Gastrocnemius medialis (tissue), 4 donors: ENCODE data around the gene KRT12. TPM values are rescaled to one million over a fixed set of nuclear protein-coding genes. Genes with fewer than 3 reads are reported as not detected.
"Not testable (repeated sequence)": the region's sequence is repeated elsewhere in the genome, so short reads cannot be mapped to it uniquely, and the experiment has no call there.

Experiments
- ATAC-seq, 2 donors: fragments of 150-250 bp; one replicate each; pipeline ENCODE4 v1.9.1; 2016
- DNase-seq, 2 donors: peaks; one replicate each; pipeline ENCODE4 v3.0.0-alpha.2; 2019
- H3K27ac ChIP-seq, 4 donors: fragments of 200-600 bp; sonication (generic); 1 replicate in 1 of 4; 2 replicates in 3 of 4; pipeline ENCODE4 v1.5.1; 2016 to 2018; ENCODE audit warnings: mild to moderate bottlenecking in 2 of 4, moderate library complexity in 1 of 4
- H3K27me3 ChIP-seq, 3 donors: fragments of 200-600 bp; sonication (generic) in 2 of 3; 1 replicate in 1 of 3; 2 replicates in 2 of 3; pipeline versions ENCODE4 v1.5.1 to v1.6.0; 2016 to 2019; ENCODE audit warnings: mild to moderate bottlenecking in 1 of 3, moderate library complexity in 1 of 3
- H3K36me3 ChIP-seq, 2 donors: fragments of 200-600 bp; sonication (generic) in 1 of 2; one replicate each; pipeline ENCODE4 v1.5.1; 2017 to 2018
- H3K4me1 ChIP-seq, 2 donors: fragments of 200-600 bp; sonication (generic) in 1 of 2; one replicate each; pipeline ENCODE4 v1.5.1; 2016 to 2017; ENCODE audit warnings: mild to moderate bottlenecking in 2 of 2
- H3K4me3 ChIP-seq, 4 donors: fragments of 200-600 bp; sonication (generic) in 3 of 4; 1 replicate in 1 of 4; 2 replicates in 3 of 4; pipeline ENCODE4 v1.5.1; 2016 to 2019; ENCODE audit warnings: mild to moderate bottlenecking in 2 of 4
- H3K9me3 ChIP-seq, 3 donors: fragments of 200-600 bp; sonication (generic) in 2 of 3; 1 replicate in 1 of 3; 2 replicates in 2 of 3; pipeline ENCODE4 v1.5.1; 2016 to 2019
- CTCF ChIP-seq, 5 experiments: fragments of 450-650 bp in 3 of 5; fragments of 200-600 bp in 2 of 5; sonication (generic) in 2 of 5; IDR thresholded peaks in 4 of 5; conservative IDR thresholded peaks in 1 of 5; 1 replicate in 4 of 5; 2 replicates in 1 of 5; pipeline ENCODE4 v1.5.1; 2016 to 2019; ENCODE audit warnings: antibody characterized with exemption in 5 of 5, mild to moderate bottlenecking in 3 of 5, moderate library complexity in 3 of 5
- POLR2A ChIP-seq, 2 donors: fragments of 450-650 bp; IDR thresholded peaks; one replicate each; pipeline ENCODE4 v1.6.1; 2017; ENCODE audit warnings: antibody characterized with exemption in 2 of 2, mild to moderate bottlenecking in 2 of 2, moderate library complexity in 2 of 2
- in situ Hi-C, 4 donors: fragments of 200-750 bp; cut with MboI; loops; one replicate each; pipeline versions ENCODE4 v1.15.0 to v1.8.0; 2017; ENCODE audit warnings: low sequenced_read_pairs in 4 of 4
- intact Hi-C: fragments of 100-400 bp; cut with DNase I; formaldehyde crosslinking; loops from one replicate; pipeline ENCODE4 v1.15.1; 2023; ENCODE audit warnings: low total_unique reads
- total RNA-seq, 4 donors: library from RNA; depleted of rRNA; stranded (reverse); fragments of >200 nt; gene quantifications; one replicate each; pipeline versions ENCODE4 v1.1.0 to v1.2.3, GENCODE V29; 2016

The KRT12 gene
- total RNA-seq, 4 donors from 2014 or later = not detected

GRCh38 chr17:40817103-40817682 is 49.8 kb downstream of the KRT12 start:
- intact Hi-C loops = loop anchor here (5.0 to 10.0 kb wide), 3 partner anchors 172 to 870 kb away; partner anchors contain the start of genes EIF1 and SMARCE1
- H3K36me3 ChIP-seq = peaks cover 0 to 17% of the 10 kb centered on the region in 2 donors
- ATAC-seq = no peak
- no peak overlapping the region for H3K4me3 ChIP-seq
- H3K9me3 ChIP-seq = no peaks in the 10 kb centered on the region
- H3K27me3 ChIP-seq = peaks cover 0 to 7% (median 0%) of the 10 kb centered on the region in 3 donors
- no peak overlapping the region for H3K27ac ChIP-seq
- in situ Hi-C loops = loop anchor here in 2 of 4 donors (10.0 to 25.0 kb wide), 2 partner anchors 845 to 858 kb away; no protein-coding TSS in a partner anchor
- peaks cover 14 to 22% of the 10 kb centered on the region in 2 donors for H3K4me1 ChIP-seq
- TF ChIP-seq CTCF (IDR thresholded peaks at IDR 0.05 in 4 of 5, conservative IDR thresholded peaks at IDR 0.05 in 1 of 5) (no peak), POLR2A (IDR thresholded peaks at IDR 0.05) (no peak)
- no peak for DNase-seq

GRCh38 chr17:40816569-40816968 is 50.5 kb downstream of the KRT12 start:
- H3K9me3 ChIP-seq = no peaks in the 10 kb centered on the region
- intact Hi-C loops = loop anchor here (5.0 to 10.0 kb wide), 3 partner anchors 172 to 871 kb away; partner anchors contain the start of genes EIF1 and SMARCE1
- no peak for ATAC-seq
- H3K36me3 ChIP-seq = peaks cover 0 to 17% of the 10 kb centered on the region in 2 donors
- H3K27ac ChIP-seq = no peak overlapping the region
- TF ChIP-seq POLR2A (IDR thresholded peaks at IDR 0.05) = no peak
- no peak for TF ChIP-seq CTCF (IDR thresholded peaks at IDR 0.05 in 4 of 5, conservative IDR thresholded peaks at IDR 0.05 in 1 of 5)
- DNase-seq = no peak
- peaks cover 0 to 8% (median 0%) of the 10 kb centered on the region in 3 donors for H3K27me3 ChIP-seq
- no peak overlapping the region for H3K4me3 ChIP-seq
- in situ Hi-C loops = loop anchor here in 2 of 4 donors (10.0 to 25.0 kb wide), 2 partner anchors 846 to 858 kb away; no protein-coding TSS in a partner anchor
- H3K4me1 ChIP-seq = peaks cover 14 to 22% of the 10 kb centered on the region in 2 donors

GRCh38 chr17:40815381-40815780 is 51.6 kb downstream of the KRT12 start:
- no peak for TF ChIP-seq POLR2A (IDR thresholded peaks at IDR 0.05)
- in situ Hi-C loops = loop anchor here in 2 of 4 donors (10.0 to 25.0 kb wide), 2 partner anchors 847 to 859 kb away; no protein-coding TSS in a partner anchor
- no peak overlapping the region for H3K4me3 ChIP-seq
- peaks cover 0 to 16% (median 3%) of the 10 kb centered on the region in 3 donors for H3K27me3 ChIP-seq
- intact Hi-C loops = loop anchor here (5.0 to 10.0 kb wide), 3 partner anchors 171 to 872 kb away; partner anchors contain the start of genes EIF1 and SMARCE1
- ATAC-seq = no peak
- peaks cover 14 to 21% of the 10 kb centered on the region in 2 donors for H3K4me1 ChIP-seq
- H3K27ac ChIP-seq = no peak overlapping the region
- peaks cover 0 to 17% of the 10 kb centered on the region in 2 donors for H3K36me3 ChIP-seq
- no peaks in the 10 kb centered on the region for H3K9me3 ChIP-seq
- DNase-seq = no peak

DNA sequence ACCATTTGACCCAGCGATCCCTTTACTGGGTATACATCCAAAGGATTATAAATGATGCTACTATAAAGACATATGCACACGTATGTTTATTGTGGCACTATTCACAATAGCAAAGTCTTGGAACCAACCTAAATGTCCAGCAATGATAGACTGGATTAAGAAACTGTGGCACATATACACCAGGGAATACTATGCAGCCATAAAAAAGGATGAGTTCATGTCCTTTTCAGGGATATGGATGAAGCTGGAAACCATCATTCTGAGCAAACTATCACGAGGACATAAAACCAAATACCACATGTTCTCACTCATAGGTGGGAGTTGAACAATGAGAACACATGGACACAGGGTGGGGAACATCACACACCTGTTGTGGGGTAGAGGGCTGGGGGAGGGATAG is 52.4 kb downstream of the KRT12 start:
- DNase-seq = not testable (repeated sequence)
- in situ Hi-C loops (loop anchor here in 2 of 4 donors (10.0 to 25.0 kb wide), 2 partner anchors 848 to 860 kb away; no protein-coding TSS in a partner anchor), intact Hi-C loops (loop anchor here (5.0 to 10.0 kb wide), 3 partner anchors 170 to 873 kb away; partner anchors contain the start of genes EIF1 and SMARCE1)

DNA sequence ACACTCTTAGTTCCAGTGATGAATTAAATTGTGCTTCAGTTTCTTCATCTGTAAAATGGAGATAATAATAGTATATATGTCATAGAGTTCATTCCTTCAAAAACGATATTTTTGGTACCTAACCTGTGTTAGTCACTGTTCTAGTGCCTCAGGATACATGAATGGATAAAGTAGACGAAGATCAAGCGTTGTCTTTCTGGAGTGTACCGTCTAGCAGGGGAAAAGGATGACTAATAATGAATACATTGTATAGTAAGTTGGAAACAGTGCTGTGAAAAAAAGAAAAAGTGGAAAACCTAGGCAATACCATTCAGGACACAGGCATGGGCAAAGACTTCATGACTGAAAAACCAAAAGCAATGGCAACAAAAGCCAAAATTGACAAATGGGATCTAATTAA is 53.2 kb downstream of the KRT12 start:
- no peak for TF ChIP-seq POLR2A (IDR thresholded peaks at IDR 0.05)
- no peak for TF ChIP-seq CTCF (IDR thresholded peaks at IDR 0.05 in 4 of 5, conservative IDR thresholded peaks at IDR 0.05 in 1 of 5)
- H3K9me3 ChIP-seq = no peaks in the 10 kb centered on the region
- H3K36me3 ChIP-seq = peaks cover 0 to 17% of the 10 kb centered on the region in 2 donors
- H3K27me3 ChIP-seq = peaks cover 2 to 30% (median 3%) of the 10 kb centered on the region in 3 donors
- no peak overlapping the region for H3K27ac ChIP-seq
- no peak for DNase-seq
- no peak for ATAC-seq
- no peak overlapping the region for H3K4me3 ChIP-seq
- intact Hi-C loops (loop anchor here (10.0 kb wide), 1 partner anchor 169 kb away; the partner anchor contains the start of gene SMARCE1), in situ Hi-C loops (loop anchor here in 2 of 4 donors (10.0 to 25.0 kb wide), 2 partner anchors 848 to 861 kb away; no protein-coding TSS in a partner anchor)
- peaks cover 7 to 8% of the 10 kb centered on the region in 2 donors for H3K4me1 ChIP-seq

More for the DNA sequence above, 52.4 kb downstream of the KRT12 start:
- Histone ChIP-seq H3K4me1 (peaks cover 9 to 14% of the 10 kb centered on the region in 2 donors), H3K36me3 (peaks cover 0 to 17% of the 10 kb centered on the region in 2 donors), H3K27me3 (peaks cover 0 to 23% (median 3%) of the 10 kb centered on the region in 3 donors)
- not testable (repeated sequence) for H3K4me3 ChIP-seq, ATAC-seq, H3K27ac ChIP-seq, H3K9me3 ChIP-seq
